ENCODE measurements around the gene HLTF.

- TF ChIP-seq CTCF (IDR thresholded peaks at IDR 0.05) (no peak), ZFX (IDR thresholded peaks at IDR 0.05; ENCODE audit: borderline replicate concordance) (no peak)
These were observed 48.2 kb upstream of the HLTF start for GRCh38 chr3:149134575-149134974.
